ENCODE measurements around the gene EGLN2. TPM values are rescaled to one million over a fixed set of nuclear protein-coding genes. Genes with fewer than 3 reads are reported as not detected.
"Not testable (repeated sequence)": the region's sequence is repeated elsewhere in the genome, so short reads cannot be mapped to it uniquely, and the experiment has no call there.

EGLN2 gene
- total RNA-seq, 2 experiments from 2014 or later: 85.6 to 86.6 TPM

DNA sequence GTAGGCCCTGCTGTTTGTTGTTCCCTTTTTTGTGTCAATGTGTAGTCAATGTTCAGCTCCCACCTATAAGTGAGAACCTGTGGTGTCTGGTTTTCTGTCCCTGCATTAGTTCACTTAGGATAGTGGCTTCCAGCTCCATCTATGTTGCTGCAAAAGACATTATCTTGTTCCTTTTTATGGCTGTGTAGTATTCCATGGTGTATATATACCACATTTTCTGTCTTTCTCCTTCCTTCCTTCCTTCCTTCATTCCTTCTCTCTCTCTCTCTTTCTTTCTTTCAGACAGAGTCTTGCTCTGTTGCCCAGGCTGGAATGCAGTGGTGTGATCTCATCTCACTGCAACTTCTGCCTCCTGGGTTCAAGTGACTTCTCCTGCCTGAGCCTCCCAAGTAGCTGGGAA lies 30.2 kb downstream of the EGLN2 start:
- ChIA-PET CTCF (no interaction called here), POLR2A (interaction anchor here (0.6 kb wide), 1 partner anchor 361 kb away, joined by 4 read pairs; no protein-coding TSS in a partner anchor)
- Mint-ChIP-seq H3K4me1 (peaks cover 29% of the 10 kb centered on the region), H3K36me3 (ENCODE audit: low read depth) (peaks cover 7% of the 10 kb centered on the region), H3K27ac (no peak overlapping the region), H3K27me3 (no peaks in the 10 kb centered on the region), H3K4me3 (no peak overlapping the region), H3K9me3 (ENCODE audit: low read depth) (no peaks in the 10 kb centered on the region)
- DNase-seq (no peak), ATAC-seq (no peak)
- intact Hi-C loops (cut with DNase I, micrococcal nuclease): no loop called here

DNA sequence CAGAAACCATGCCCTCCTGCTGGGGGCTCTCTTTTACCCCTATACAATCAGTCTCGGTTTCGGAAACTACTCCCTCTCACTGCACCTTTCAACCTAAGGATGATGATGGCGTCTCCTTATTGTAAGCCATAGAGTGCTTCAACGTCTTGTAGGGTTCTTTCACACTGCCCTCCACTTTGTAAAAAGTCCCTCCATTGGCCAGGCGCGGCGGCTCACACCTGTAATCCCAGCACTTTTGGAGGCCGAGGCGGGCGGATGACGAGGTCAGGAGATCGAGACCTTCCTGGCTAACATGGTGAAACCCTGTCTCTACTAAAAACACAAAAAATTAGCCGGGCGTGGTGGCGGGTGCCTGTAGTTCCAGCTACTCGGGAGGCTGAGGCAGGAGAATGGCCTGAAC lies 31.8 kb downstream of the EGLN2 start:
- DNase-seq; POLR2A ChIA-PET; H3K36me3 Mint-ChIP-seq (ENCODE audit: low read depth); H3K27me3 Mint-ChIP-seq; CTCF ChIA-PET; H3K27ac Mint-ChIP-seq; H3K4me3 Mint-ChIP-seq; ATAC-seq; H3K9me3 Mint-ChIP-seq (ENCODE audit: low read depth); intact Hi-C loops (cut with DNase I, micrococcal nuclease): not testable (repeated sequence)
- peaks cover 25% of the 10 kb centered on the region for H3K4me1 Mint-ChIP-seq

DNA sequence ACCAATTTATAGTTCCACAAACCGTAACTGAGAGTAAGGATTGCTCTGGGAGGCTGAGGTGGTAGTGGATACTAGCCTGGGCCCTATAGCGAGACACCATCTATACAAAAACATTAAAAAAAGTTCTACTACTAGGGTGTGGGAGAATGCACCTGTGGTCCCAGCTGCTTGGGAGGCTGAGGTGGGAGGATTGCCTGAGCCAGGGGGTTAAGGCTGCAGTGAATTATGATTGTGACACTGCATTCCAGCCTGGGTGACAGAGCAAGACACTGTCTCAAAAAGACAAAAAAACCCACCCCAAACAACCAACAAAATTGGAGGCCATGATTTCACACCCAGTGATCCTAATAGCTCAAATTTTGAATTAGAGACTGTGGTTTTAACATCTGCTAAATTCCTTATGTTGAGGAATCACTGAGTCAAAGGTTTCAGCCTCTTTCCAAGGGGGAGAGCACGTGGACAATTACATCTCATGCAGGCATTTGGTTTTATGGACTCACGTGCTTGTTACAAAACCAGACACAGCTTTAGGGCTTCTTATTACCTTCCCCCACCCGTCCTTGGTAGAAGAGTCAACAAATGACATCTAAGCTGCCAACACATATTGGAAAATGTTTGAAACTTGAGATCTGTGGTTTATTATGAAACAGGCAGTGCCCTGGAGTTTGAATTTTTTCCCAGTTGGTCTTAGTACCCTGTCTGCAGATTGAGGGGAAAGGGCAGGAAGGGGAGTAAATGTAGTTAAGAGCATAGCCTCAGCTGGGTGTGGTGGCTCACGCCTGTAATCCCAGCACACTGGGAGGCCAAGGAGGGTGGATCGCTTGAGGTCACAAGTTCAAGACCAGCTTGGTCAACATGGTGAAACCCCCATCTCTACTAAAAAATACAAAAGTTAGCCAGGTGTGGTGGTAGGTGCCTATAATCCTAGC lies 32.8 kb downstream of the EGLN2 start:
- H3K27me3 Mint-ChIP-seq: no peaks in the 10 kb centered on the region
- ATAC-seq: no peak
- no peak overlapping the region for H3K4me3 Mint-ChIP-seq
- peaks cover 6% of the 10 kb centered on the region for H3K36me3 Mint-ChIP-seq (ENCODE audit: low read depth)
- no peak for DNase-seq
- H3K9me3 Mint-ChIP-seq (ENCODE audit: low read depth): no peaks in the 10 kb centered on the region
- CTCF ChIA-PET: interaction anchor here (0.6 to 0.8 kb wide), 2 partner anchors 76 to 197 kb away, joined by 3 read pairs; no protein-coding TSS in a partner anchor
- POLR2A ChIA-PET: no interaction called here
- intact Hi-C loops (cut with DNase I, micrococcal nuclease): no loop called here
- H3K27ac Mint-ChIP-seq: no peak overlapping the region
- peaks cover 19% of the 10 kb centered on the region for H3K4me1 Mint-ChIP-seq

DNA sequence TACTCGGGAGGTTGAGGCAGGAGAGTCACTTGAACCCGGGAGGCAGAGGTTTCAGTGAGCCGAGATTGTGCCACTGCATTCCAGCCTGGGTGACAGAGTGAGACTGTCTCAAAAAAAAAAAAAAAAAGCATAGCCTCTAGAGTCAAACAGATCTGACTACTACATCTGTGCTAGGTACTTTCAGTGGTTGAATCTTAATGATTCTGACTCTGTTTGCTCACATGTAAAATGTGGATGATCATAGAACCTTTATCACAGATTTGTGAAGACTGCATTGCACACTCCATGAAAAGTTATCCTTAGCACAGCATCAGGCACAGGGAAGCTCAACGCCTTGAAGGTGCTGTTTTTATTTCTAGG lies 33.4 kb downstream of the EGLN2 start:
- H3K4me3 Mint-ChIP-seq; H3K9me3 Mint-ChIP-seq (ENCODE audit: low read depth); H3K27me3 Mint-ChIP-seq; POLR2A ChIA-PET; H3K36me3 Mint-ChIP-seq (ENCODE audit: low read depth); H3K27ac Mint-ChIP-seq; intact Hi-C loops (cut with DNase I, micrococcal nuclease); DNase-seq: not testable (repeated sequence)
- peak; percentile 53 for ATAC-seq
- CTCF ChIA-PET: interaction anchor here (0.6 to 0.8 kb wide), 2 partner anchors 75 to 150 kb away, joined by 3 to 5 read pairs; no protein-coding TSS in a partner anchor
- peaks cover 13% of the 10 kb centered on the region for H3K4me1 Mint-ChIP-seq

DNA sequence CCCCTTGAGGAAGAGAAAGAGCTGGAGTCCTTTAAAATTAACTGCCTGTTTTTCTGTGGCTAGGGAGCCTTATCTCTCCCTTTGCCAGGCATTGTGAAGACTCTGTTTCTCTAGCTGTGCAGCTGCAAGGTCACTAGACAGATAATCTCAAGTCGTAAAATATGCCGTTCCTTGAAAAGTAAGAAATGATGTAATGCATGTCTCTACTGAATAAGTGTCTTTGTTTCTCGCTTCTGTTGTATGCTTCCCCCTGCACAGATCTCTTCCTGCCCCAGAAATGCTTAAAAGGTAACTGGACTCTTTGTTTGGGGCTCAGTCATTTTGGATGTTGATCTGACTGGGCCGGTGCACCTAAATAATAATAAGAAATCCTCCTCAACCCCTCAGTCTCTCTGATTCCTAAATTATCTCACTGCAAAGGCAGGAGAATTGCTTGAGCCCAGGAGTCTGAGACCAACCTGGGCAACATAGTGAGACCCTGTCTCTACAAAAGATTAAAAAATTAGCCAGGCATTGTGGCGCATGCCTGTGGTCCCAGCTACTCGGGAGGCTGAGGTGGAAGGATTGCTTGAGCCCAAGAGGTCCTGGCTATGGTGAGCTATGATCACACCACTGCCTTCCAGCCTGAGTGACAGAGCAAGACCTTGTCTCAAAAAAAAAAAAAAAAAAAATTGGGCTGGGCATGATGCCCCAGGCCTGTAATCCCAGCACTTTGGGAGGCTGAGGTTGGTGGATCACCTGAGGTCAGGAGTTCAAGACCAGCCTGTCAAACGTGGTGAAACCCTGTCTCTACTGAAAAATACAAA lies 34.9 kb downstream of the EGLN2 start:
- Mint-ChIP-seq H3K4me1 (peaks cover 13% of the 10 kb centered on the region), H3K27ac (peak overlapping the region; percentile 73)
- H3K27me3 Mint-ChIP-seq; DNase-seq; POLR2A ChIA-PET; intact Hi-C loops (cut with DNase I, micrococcal nuclease); H3K4me3 Mint-ChIP-seq; CTCF ChIA-PET; ATAC-seq; H3K36me3 Mint-ChIP-seq (ENCODE audit: low read depth); H3K9me3 Mint-ChIP-seq (ENCODE audit: low read depth): not testable (repeated sequence)

DNA sequence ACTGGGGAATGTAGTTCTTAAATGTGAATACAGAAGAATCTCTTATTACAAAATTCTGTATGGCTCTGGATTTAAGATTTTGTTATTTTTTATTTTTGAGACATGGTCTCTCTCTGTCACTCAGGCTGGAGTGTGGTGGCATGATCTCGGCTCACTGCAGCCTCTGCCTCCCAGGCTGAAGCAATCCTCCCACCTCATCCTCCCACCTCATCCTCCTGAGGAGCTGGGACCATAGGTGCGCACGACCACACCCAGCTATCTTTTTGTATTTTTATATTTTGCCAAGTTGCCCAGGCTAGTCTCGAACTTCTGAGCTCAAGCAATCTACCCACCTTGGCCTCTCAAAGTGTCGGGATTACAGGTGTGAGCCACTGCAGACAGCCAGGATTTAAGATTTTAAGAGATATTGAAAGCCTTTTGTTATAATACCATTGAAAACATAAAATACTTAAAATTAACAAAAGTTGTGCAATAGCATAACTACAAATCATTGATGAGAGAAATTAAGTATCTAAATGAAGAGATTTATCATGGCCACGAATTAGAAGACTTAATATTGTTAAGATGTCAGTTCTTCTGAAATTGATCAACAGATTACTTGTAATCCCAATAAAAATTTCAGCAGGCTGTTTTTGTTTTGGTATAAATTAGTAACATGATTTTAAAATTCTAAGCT lies 37.9 kb downstream of the EGLN2 start:
- Mint-ChIP-seq H3K9me3 (ENCODE audit: low read depth) (no peaks in the 10 kb centered on the region), H3K27ac (no peak overlapping the region), H3K4me3 (no peak overlapping the region), H3K36me3 (ENCODE audit: low read depth) (no peaks in the 10 kb centered on the region), H3K27me3 (no peaks in the 10 kb centered on the region), H3K4me1 (peaks cover 13% of the 10 kb centered on the region)
- ChIA-PET POLR2A (no interaction called here), CTCF (interaction anchor here (0.6 to 1.2 kb wide), 5 partner anchors 18 to 283 kb away, joined by 3 read pairs; partner anchors contain the start of gene EGLN2)
- ATAC-seq: no peak
- no peak for DNase-seq
- intact Hi-C loops (cut with DNase I, micrococcal nuclease): no loop called here

DNA sequence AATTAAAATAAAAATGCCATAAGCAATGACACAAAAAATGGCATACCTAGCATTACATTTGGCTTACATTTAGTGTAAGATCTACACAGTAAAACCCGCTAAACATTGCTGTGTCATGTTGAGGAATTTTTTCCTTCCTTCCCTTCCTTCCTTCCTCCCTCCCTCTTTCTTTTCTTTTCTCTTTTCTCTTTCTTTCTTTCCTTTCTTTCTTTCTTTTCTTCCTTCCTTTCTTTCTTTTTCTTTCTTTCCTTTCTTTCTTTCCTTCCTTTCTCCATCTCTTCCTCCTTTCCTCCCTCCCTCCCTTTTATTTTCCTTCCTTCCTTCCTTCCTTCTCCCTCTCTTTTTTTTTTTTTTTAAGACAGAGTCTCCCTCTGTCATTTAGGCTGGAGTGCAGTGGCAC lies 39.5 kb downstream of the EGLN2 start:
- H3K4me3 Mint-ChIP-seq; H3K36me3 Mint-ChIP-seq (ENCODE audit: low read depth); H3K9me3 Mint-ChIP-seq (ENCODE audit: low read depth); H3K4me1 Mint-ChIP-seq; intact Hi-C loops (cut with DNase I, micrococcal nuclease); H3K27ac Mint-ChIP-seq; ATAC-seq; H3K27me3 Mint-ChIP-seq; POLR2A ChIA-PET; DNase-seq: not testable (repeated sequence)
- CTCF ChIA-PET: interaction anchor here (1.2 kb wide), 1 partner anchor 282 kb away, joined by 3 read pairs; no protein-coding TSS in a partner anchor

DNA sequence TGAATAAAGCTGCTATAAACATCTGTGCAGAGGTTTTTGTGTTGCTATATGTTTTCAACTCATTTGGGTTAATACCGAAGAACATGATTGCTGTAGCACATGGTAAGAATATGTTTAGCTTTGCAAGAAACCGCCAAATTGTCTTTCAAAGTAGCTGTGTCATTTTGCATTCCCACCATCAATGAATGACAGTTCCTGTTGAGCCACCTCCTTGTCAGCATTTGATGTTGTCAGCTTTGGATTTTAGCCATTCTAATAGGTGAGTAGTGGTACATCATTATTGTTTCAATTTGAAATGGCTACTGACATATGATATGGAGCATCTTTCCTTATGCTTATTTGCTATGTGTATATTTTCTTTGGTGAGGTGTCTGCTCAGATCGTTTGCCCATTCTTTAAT lies 43.0 kb downstream of the EGLN2 start:
- DNase-seq; CTCF ChIA-PET; H3K9me3 Mint-ChIP-seq (ENCODE audit: low read depth); POLR2A ChIA-PET; H3K36me3 Mint-ChIP-seq (ENCODE audit: low read depth); H3K27me3 Mint-ChIP-seq; ATAC-seq; H3K4me3 Mint-ChIP-seq; H3K27ac Mint-ChIP-seq: not testable (repeated sequence)
- H3K4me1 Mint-ChIP-seq: peaks cover 16% of the 10 kb centered on the region
- intact Hi-C loops (cut with DNase I, micrococcal nuclease): loop anchor here (5.0 to 10.0 kb wide), 2 partner anchors 35 to 303 kb away; no protein-coding TSS in a partner anchor

DNA sequence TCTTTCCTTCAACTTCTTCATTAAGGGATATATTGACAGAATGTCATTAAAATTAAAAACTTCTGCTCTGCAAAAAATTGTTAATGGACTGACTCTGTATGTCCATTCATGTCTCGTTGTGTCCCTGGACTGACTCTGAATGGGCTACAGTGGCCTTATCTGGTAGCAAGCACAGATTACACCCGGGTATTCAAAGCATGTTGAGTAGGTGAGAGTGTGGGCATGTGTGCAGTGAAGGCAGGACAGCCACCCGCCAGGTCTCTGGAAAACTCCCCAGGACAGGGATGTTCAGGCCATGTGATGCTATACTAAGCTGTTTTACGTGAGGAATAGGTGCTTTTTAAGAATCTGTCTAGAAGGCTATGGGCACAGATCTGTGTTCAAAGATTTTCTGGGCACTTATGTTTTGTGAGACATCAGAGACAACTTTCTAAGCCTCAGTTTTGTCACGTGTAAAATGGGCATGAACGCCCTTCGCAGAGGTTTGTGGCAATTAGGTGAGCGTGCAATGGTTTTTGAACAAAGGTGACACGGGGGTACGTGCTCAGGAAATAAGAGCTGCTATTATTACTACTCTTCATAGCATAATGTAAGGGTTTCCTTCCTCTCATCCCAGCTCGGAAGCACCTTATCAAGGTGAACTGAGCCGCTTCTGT lies 44.1 kb downstream of the EGLN2 start:
- Mint-ChIP-seq H3K4me3 (peak overlapping the region; percentile 27), H3K27me3 (peaks cover 14% of the 10 kb centered on the region), H3K27ac (peak overlapping the region; percentile 71), H3K4me1 (peaks cover 21% of the 10 kb centered on the region)
- ATAC-seq: peak; percentile 17
- CTCF ChIA-PET; H3K36me3 Mint-ChIP-seq (ENCODE audit: low read depth); DNase-seq; H3K9me3 Mint-ChIP-seq (ENCODE audit: low read depth): not testable (repeated sequence)
- POLR2A ChIA-PET: interaction anchor here (0.6 kb wide), 1 partner anchor 157 kb away, joined by 3 read pairs; no protein-coding TSS in a partner anchor
- intact Hi-C loops (cut with DNase I, micrococcal nuclease): loop anchor here (1.0 to 10.0 kb wide), 3 partner anchors 32 to 302 kb away; no protein-coding TSS in a partner anchor

DNA sequence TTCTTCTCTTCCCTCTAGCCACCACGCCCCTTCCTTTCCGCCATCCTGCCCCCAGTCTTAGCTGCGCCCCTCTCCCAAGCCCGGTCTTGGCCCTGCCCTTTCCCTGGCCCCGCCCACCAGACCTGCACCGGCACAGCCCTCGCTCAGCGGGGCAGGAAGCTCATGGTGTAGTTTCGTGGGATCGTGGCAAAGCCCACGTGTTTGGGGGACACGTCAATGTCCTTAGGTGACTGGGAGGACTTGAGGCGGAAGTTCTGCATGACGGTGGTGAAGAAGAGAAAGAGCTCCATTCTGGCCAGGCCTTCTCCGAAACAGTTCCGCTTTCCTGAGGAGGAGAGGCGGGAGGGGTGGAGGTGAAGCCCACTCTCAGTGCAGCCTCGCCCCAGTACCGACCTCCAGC lies 44.7 kb downstream of the EGLN2 start:
- peak; percentile 79 for DNase-seq
- Mint-ChIP-seq H3K27me3 (peaks cover 15% of the 10 kb centered on the region), H3K4me1 (peaks cover 25% of the 10 kb centered on the region), H3K4me3 (peak overlapping the region; percentile 27), H3K27ac (peak overlapping the region; percentile 71)
- CTCF ChIA-PET; H3K9me3 Mint-ChIP-seq (ENCODE audit: low read depth); H3K36me3 Mint-ChIP-seq (ENCODE audit: low read depth): not testable (repeated sequence)
- intact Hi-C loops (cut with DNase I, micrococcal nuclease): loop anchor here (1.0 to 10.0 kb wide), 3 partner anchors 32 to 301 kb away; no protein-coding TSS in a partner anchor
- peak; percentile 100 for ATAC-seq
- POLR2A ChIA-PET: interaction anchor here (0.6 kb wide), 1 partner anchor 158 kb away, joined by 3 read pairs; no protein-coding TSS in a partner anchor

All from activated CD4-positive, alpha-beta T cell treated with anti-CD3 and anti-CD28 coated beads for 36 hours (primary cell).